Left lung (tissue), 10 donors: ENCODE results near the gene DHRS7B. TPM values are rescaled to one million over a fixed set of nuclear protein-coding genes. Genes with fewer than 3 reads are reported as not detected.
"Not testable (repeated sequence)": the region's sequence is repeated elsewhere in the genome, so short reads cannot be mapped to it uniquely, and the experiment has no call there.

Source experiments
- ATAC-seq: fragments of 200-7000 bp; cut with Tn5 transposase; one replicate; pipeline ENCODE4 v1.9.1; 2020; ENCODE audit warnings: moderate library complexity
- DNase-seq, 4 donors: peaks; one replicate each; pipeline ENCODE4 v3.0.0-alpha.2; 2013 to 2020
- H3K27ac ChIP-seq, 2 donors: fragments of 200-600 bp; sonication (generic) in 1 of 2; one replicate each; pipeline versions ENCODE4 v1.5.0 to v1.8.0; 2020 to 2021
- H3K27me3 ChIP-seq, 2 donors: fragments of 200-600 bp; sonication (generic) in 1 of 2; one replicate each; pipeline versions ENCODE4 v1.5.0 to v1.8.0; 2020 to 2021
- H3K36me3 ChIP-seq, 2 donors: fragments of 200-600 bp; sonication (generic) in 1 of 2; one replicate each; pipeline versions ENCODE4 v1.5.0 to v1.8.0; 2020 to 2021
- H3K4me1 ChIP-seq, 2 donors: fragments of 200-600 bp; one replicate each; pipeline ENCODE4 v1.8.0; 2021
- H3K4me3 ChIP-seq, 2 donors: fragments of 200-600 bp; sonication (generic) in 1 of 2; one replicate each; pipeline versions ENCODE4 v1.5.0 to v1.8.0; 2020 to 2021; ENCODE audit warnings: mild to moderate bottlenecking in 1 of 2
- H3K9me3 ChIP-seq, 2 donors: fragments of 200-600 bp; sonication (generic) in 1 of 2; one replicate each; pipeline versions ENCODE4 v1.5.0 to v1.8.0; 2020 to 2021
- CTCF ChIP-seq, 2 donors: fragments of 200-600 bp; sonication (generic) in 1 of 2; IDR thresholded peaks; one replicate each; pipeline versions ENCODE4 v1.5.0 to v1.8.0; 2021; ENCODE audit warnings: antibody characterized with exemption in 2 of 2
- intact Hi-C, 2 donors: fragments of 100-400 bp; cut with DNase I; formaldehyde crosslinking; loops; one replicate each; pipeline versions ENCODE4 v1.11.2 to v1.14.2; 2022
- polyA plus RNA-seq, 6 donors: library from polyadenylated mRNA; unstranded; fragments of 120-200 nt; gene quantifications; one replicate each; pipeline ENCODE4 v1.2.1, GENCODE V29; 2013; ENCODE audit not compliant: insufficient read length in 6 of 6
- total RNA-seq, 2 donors: library from RNA; stranded (reverse); fragmentation: NEBNext Ultra II Directional; extraction: Animal tissue kit (Norgen Biotek cat#: 25700); gene quantifications; one replicate each; pipeline ENCODE4 v1.2.1, GENCODE V29; 2021
- donor health status: DM: no; HTN: yes; CAD: no.
- donor health status: DM: no; HTN: no; CAD: no.

Gene DHRS7B
- total and polyA plus RNA-seq, 8 donors = 22.5 to 29.1 (median 25.0) TPM

GRCh38 chr17:21079196-21079595 lies 47.6 kb upstream of the DHRS7B start:
- ATAC-seq (no peak), DNase-seq (no peak)
- no peak overlapping the region for H3K4me3 ChIP-seq
- H3K27me3 ChIP-seq = no peaks in the 10 kb centered on the region
- intact Hi-C loops = no loop called here
- no peaks in the 10 kb centered on the region for H3K9me3 ChIP-seq
- H3K4me1 ChIP-seq = no peaks in the 10 kb centered on the region
- no peak for TF ChIP-seq CTCF (IDR thresholded peaks at IDR 0.05)
- no peaks in the 10 kb centered on the region for H3K36me3 ChIP-seq
- no peak overlapping the region for H3K27ac ChIP-seq

- DNase-seq = no peak
- Histone ChIP-seq H3K4me1 (no peaks in the 10 kb centered on the region), H3K36me3 (no peaks in the 10 kb centered on the region), H3K4me3 (no peak overlapping the region), H3K27ac (no peak overlapping the region), H3K9me3 (no peaks in the 10 kb centered on the region), H3K27me3 (peaks cover 0 to 8% of the 10 kb centered on the region in 2 donors)
- intact Hi-C loops = no loop called here
- ATAC-seq = no peak
- no peak for TF ChIP-seq CTCF (IDR thresholded peaks at IDR 0.05)
Observed at GRCh38 chr17:21082001-21082436, 44.7 kb upstream of the DHRS7B start.

- H3K4me1 ChIP-seq, H3K27me3 ChIP-seq, intact Hi-C loops, H3K36me3 ChIP-seq, DNase-seq, H3K9me3 ChIP-seq, H3K27ac ChIP-seq, H3K4me3 ChIP-seq, ATAC-seq: not testable (repeated sequence)
Observed at GRCh38 chr17:21085280-21085679, 41.5 kb upstream of the DHRS7B start.

- DNase-seq (no peak), ATAC-seq (no peak)
- H3K36me3 ChIP-seq = no peaks in the 10 kb centered on the region
- no peak overlapping the region for H3K27ac ChIP-seq
- H3K4me3 ChIP-seq = no peak overlapping the region
- H3K27me3 ChIP-seq = peaks cover 0 to 8% of the 10 kb centered on the region in 2 donors
- intact Hi-C loops = no loop called here
- TF ChIP-seq CTCF (IDR thresholded peaks at IDR 0.05) = no peak
- H3K4me1 ChIP-seq = no peaks in the 10 kb centered on the region
- H3K9me3 ChIP-seq = no peaks in the 10 kb centered on the region
Observed at GRCh38 chr17:21085707-21086106, 41.1 kb upstream of the DHRS7B start.

GRCh38 chr17:21089145-21089544 lies 37.6 kb upstream of the DHRS7B start:
- ATAC-seq (no peak), DNase-seq (no peak)
- no peak for TF ChIP-seq CTCF (IDR thresholded peaks at IDR 0.05)
- Histone ChIP-seq H3K27me3 (peaks cover 0 to 8% of the 10 kb centered on the region in 2 donors), H3K4me3 (no peak overlapping the region), H3K36me3 (no peaks in the 10 kb centered on the region), H3K9me3 (no peaks in the 10 kb centered on the region), H3K4me1 (no peaks in the 10 kb centered on the region), H3K27ac (no peak overlapping the region)
- intact Hi-C loops = no loop called here
